HG02588 (cell line): ENCODE data around the gene EHMT2.
"Not testable (repeated sequence)": the region's sequence is repeated elsewhere in the genome, so short reads cannot be mapped to it uniquely, and the experiment has no call there.

Source experiments
- ATAC-seq: cut with Tn5 transposase; IDR thresholded peaks from one replicate; pipeline ENCODE4 v1.9.1; 2021; ENCODE audit warnings: mild to moderate bottlenecking, moderate library complexity; ENCODE audit not compliant: unreplicated experiment

Gene EHMT2

GRCh38 chr6:31915756-31916155 is 18.3 kb upstream of the EHMT2 start:
- ATAC-seq, result no peak

GRCh38 chr6:31915351-31915750 is 17.9 kb upstream of the EHMT2 start:
- no peak for ATAC-seq

- ATAC-seq, result no peak
Observed at GRCh38 chr6:31911826-31912585, 14.5 kb upstream of the EHMT2 start.

- ATAC-seq, result not testable (repeated sequence)
Observed at GRCh38 chr6:31909298-31909697, 11.8 kb upstream of the EHMT2 start.

GRCh38 chr6:31908791-31909190 is 11.3 kb upstream of the EHMT2 start:
- no peak for ATAC-seq

GRCh38 chr6:31908255-31908654 is 10.8 kb upstream of the EHMT2 start:
- not testable (repeated sequence) for ATAC-seq

- no peak for ATAC-seq
Observed at GRCh38 chr6:31907158-31907813, 9.8 kb upstream of the EHMT2 start.

GRCh38 chr6:31906727-31907126 is 9.2 kb upstream of the EHMT2 start:
- not testable (repeated sequence) for ATAC-seq

GRCh38 chr6:31906122-31906521 is 8.6 kb upstream of the EHMT2 start:
- no peak for ATAC-seq

- no peak for ATAC-seq
Observed at GRCh38 chr6:31905041-31905440, 7.5 kb upstream of the EHMT2 start.

GRCh38 chr6:31903957-31904356 is 6.5 kb upstream of the EHMT2 start:
- ATAC-seq, result no peak

- peak; percentile 52 for ATAC-seq
Observed at GRCh38 chr6:31901953-31902643, 4.6 kb upstream of the EHMT2 start, which contains the start of gene ZBTB12. Gene ZBTB12 (minus strand): TSS chr6:31902086. CDS start chr6:31901305, 781 bp downstream.

GRCh38 chr6:31901415-31901952 is 4.0 kb upstream of the EHMT2 start:
- ATAC-seq, result no peak

- ATAC-seq, result no peak
Observed at GRCh38 chr6:31900917-31901414, 3.5 kb upstream of the EHMT2 start.

GRCh38 chr6:31899882-31900722 is 2.6 kb upstream of the EHMT2 start:
- ATAC-seq, result no peak

- no peak for ATAC-seq
Observed at GRCh38 chr6:31899215-31899614, 1.7 kb upstream of the EHMT2 start.

GRCh38 chr6:31898383-31899011 is 999 bp upstream of the EHMT2 start:
- ATAC-seq, result no peak

- no peak for ATAC-seq
Observed at GRCh38 chr6:31896856-31897611, 464 bp downstream of the EHMT2 start.

GRCh38 chr6:31896493-31896855 is 1.0 kb downstream of the EHMT2 start:
- no peak for ATAC-seq
